ENCODE results near the gene CYB5D1. TPM values are rescaled to one million over a fixed set of nuclear protein-coding genes. Genes with fewer than 3 reads are reported as not detected.
A peak's percentile ranks its signal among the peaks of the same experiment; 100 is the strongest.

CYB5D1 gene
- total RNA-seq, 1 donor from 2014 or later = 16.6 TPM

- Mint-ChIP-seq H3K27me3 (no peaks in the 10 kb centered on the region), H3K4me3 (no peak overlapping the region), H3K36me3 (peaks cover 5% of the 10 kb centered on the region), H3K9me3 (no peaks in the 10 kb centered on the region), H3K4me1 (ENCODE audit: unreplicated experiment) (peaks cover 6% of the 10 kb centered on the region), H3K27ac (no peak overlapping the region)
- no peak for DNase-seq (ENCODE audit: extremely low spot score, unreplicated experiment)
- no peak for TF ChIP-seq CTCF (conservative IDR thresholded peaks at IDR 0.05)
Measured at GRCh38 chr17:7848739-7849129, 9.1 kb upstream of the CYB5D1 start.

- Mint-ChIP-seq H3K4me1 (ENCODE audit: unreplicated experiment) (peaks cover 10% of the 10 kb centered on the region), H3K27me3 (no peaks in the 10 kb centered on the region), H3K9me3 (no peaks in the 10 kb centered on the region), H3K36me3 (peaks cover 5% of the 10 kb centered on the region), H3K27ac (no peak overlapping the region), H3K4me3 (no peak overlapping the region)
- DNase-seq (ENCODE audit: extremely low spot score, unreplicated experiment) = no peak
- TF ChIP-seq CTCF (conservative IDR thresholded peaks at IDR 0.05) = no peak
Measured at GRCh38 chr17:7849130-7849750, 8.6 kb upstream of the CYB5D1 start.

GRCh38 chr17:7849751-7850504 lies 7.9 kb upstream of the CYB5D1 start:
- H3K36me3 Mint-ChIP-seq = peaks cover 5% of the 10 kb centered on the region
- no peak for TF ChIP-seq CTCF (conservative IDR thresholded peaks at IDR 0.05)
- H3K4me3 Mint-ChIP-seq = no peak overlapping the region
- H3K9me3 Mint-ChIP-seq = no peaks in the 10 kb centered on the region
- no peak for DNase-seq (ENCODE audit: extremely low spot score, unreplicated experiment)
- H3K27ac Mint-ChIP-seq = no peak overlapping the region
- peaks cover 10% of the 10 kb centered on the region for H3K4me1 Mint-ChIP-seq (ENCODE audit: unreplicated experiment)
- no peaks in the 10 kb centered on the region for H3K27me3 Mint-ChIP-seq

GRCh38 chr17:7850701-7851437 lies 6.9 kb upstream of the CYB5D1 start:
- Mint-ChIP-seq H3K4me1 (ENCODE audit: unreplicated experiment) (peaks cover 14% of the 10 kb centered on the region), H3K4me3 (no peak overlapping the region), H3K9me3 (no peaks in the 10 kb centered on the region), H3K36me3 (peaks cover 9% of the 10 kb centered on the region), H3K27ac (peak overlapping the region; percentile 43), H3K27me3 (no peaks in the 10 kb centered on the region)
- no peak for DNase-seq (ENCODE audit: extremely low spot score, unreplicated experiment)
- no peak for TF ChIP-seq CTCF (conservative IDR thresholded peaks at IDR 0.05)

- Mint-ChIP-seq H3K27ac (no peak overlapping the region), H3K4me1 (ENCODE audit: unreplicated experiment) (peaks cover 17% of the 10 kb centered on the region), H3K4me3 (peak overlapping the region; percentile 41), H3K36me3 (peaks cover 10% of the 10 kb centered on the region), H3K27me3 (no peaks in the 10 kb centered on the region), H3K9me3 (no peaks in the 10 kb centered on the region)
- TF ChIP-seq CTCF (conservative IDR thresholded peaks at IDR 0.05) = peak; percentile 95
- DNase-seq (ENCODE audit: extremely low spot score, unreplicated experiment) = peak; percentile 94
Measured at GRCh38 chr17:7851438-7852261, 6.2 kb upstream of the CYB5D1 start.

Measured in type B pancreatic cell (in vitro differentiated cells).